ENCODE data around the gene ARPC5.

ARPC5 gene

GRCh38 chr1:183584147-183584546 is 51.4 kb downstream of the ARPC5 start:
- DNase-seq, result no peak

GRCh38 chr1:183583466-183583865 is 52.1 kb downstream of the ARPC5 start:
- no peak for DNase-seq

GRCh38 chr1:183582021-183582713 is 53.4 kb downstream of the ARPC5 start:
- DNase-seq, result no peak

- DNase-seq, result peak in 2 of 6 experiments; percentile 1 to 11
Observed at GRCh38 chr1:183580281-183580682, 55.3 kb downstream of the ARPC5 start.

- DNase-seq, result no peak
Observed at GRCh38 chr1:183578856-183579255, 56.7 kb downstream of the ARPC5 start.

- no peak for DNase-seq
Observed at GRCh38 chr1:183577897-183578465, 57.6 kb downstream of the ARPC5 start.

DNA sequence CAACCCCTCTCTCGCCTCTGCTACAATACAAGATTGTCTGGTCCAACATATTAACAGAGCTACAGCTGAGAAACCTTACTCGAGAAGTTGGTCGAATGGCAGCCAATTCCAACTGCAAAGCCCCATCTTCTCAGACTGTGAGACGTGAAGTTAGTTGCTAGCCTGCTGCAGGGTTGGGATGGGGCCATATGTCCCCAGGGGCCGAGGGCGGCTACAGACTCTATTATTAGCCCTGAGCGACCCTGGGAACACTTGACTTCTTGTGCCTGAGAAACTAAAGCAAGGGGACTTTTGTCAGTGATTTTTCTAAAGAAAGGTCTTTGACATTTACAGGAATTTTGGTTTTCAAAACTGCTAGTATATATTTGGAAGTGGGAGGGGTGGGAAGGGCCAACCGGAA is 59.0 kb downstream of the ARPC5 start:
- no peak for DNase-seq

DNA sequence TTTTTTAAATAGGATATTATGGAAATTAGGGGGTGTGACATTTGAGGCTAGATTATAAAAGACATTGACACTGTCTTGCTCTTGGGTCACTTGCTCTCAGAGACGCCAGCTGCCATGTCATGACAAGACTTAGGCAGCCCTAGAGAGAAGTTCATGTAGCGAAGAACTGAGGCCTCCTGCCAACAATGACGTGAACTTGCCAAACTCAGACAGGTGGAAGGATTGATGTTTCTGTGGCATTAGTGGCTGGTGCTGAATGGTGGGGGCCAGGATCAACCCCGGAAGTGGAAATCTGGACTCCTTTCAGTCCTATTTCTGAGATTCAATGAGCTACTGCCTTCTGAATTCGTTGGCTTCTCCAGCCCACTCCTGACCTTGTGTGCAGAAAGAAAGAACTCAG is 60.0 kb downstream of the ARPC5 start:
- no peak for DNase-seq

- no peak for DNase-seq
Observed at GRCh38 chr1:183572721-183573120, 62.9 kb downstream of the ARPC5 start.

GRCh38 chr1:183571678-183572268 is 63.8 kb downstream of the ARPC5 start:
- no peak for DNase-seq

Data from stimulated activated naive CD4-positive, alpha-beta T cell (primary cell).